HCT116 (cell line): ENCODE results near the gene PBX1. TPM values are rescaled to one million over a fixed set of nuclear protein-coding genes. Genes with fewer than 3 reads are reported as not detected.

Source experiments
- ATAC-seq: fragments of 200-7000 bp; cut with Tn5 transposase; 2 replicates; pipeline ENCODE4 v1.9.1; 2020; ENCODE audit warnings: mild to moderate bottlenecking, moderate library complexity
- BruUV-seq: library from RNA; stranded (reverse); fragments of 400-500 nt; replicated peaks from 2 replicates; lab custom pipeline; 2021; lab: Mats Ljungman, UMichigan
- CTCF ChIA-PET: fragments of 300-600 bp; sonication (Branson Sonifier 250); formaldehyde crosslinking; loops from one replicate; lab custom pipeline; 2021; ENCODE audit warnings: antibody characterized with exemption; lab: Charles Lee
- POLR2A ChIA-PET: fragments of 300-600, 350-600 bp; sonication (Branson Sonifier 250); formaldehyde crosslinking; loops from one replicate; lab custom pipeline; 2021; ENCODE audit warnings: antibody characterized with exemption; lab: Charles Lee
- RAD21 ChIA-PET, 2 experiments: fragments of 300-600 bp; sonication (Branson Sonifier 250); formaldehyde crosslinking; loops; one replicate each; lab custom pipeline; 2023; ENCODE audit warnings: low total read pairs in 2 of 2; ENCODE audit not compliant: uncharacterized antibody in 2 of 2, unreplicated experiment in 2 of 2, low non-redundant PET in 1 of 2; lab: Charles Lee
- DNase-seq: peaks from one replicate; pipeline ENCODE4 v3.0.0-alpha.2; 2010; ENCODE audit warnings: low read depth, low spot score
- H2AFZ ChIP-seq: fragments of 200-600 bp; shearing (Covaris generic), sonication (generic); 2 replicates; pipeline ENCODE4 v1.6.1; 2017; ENCODE audit warnings: low read depth, mixed run types, mixed read lengths, antibody characterized with exemption, low read length; ENCODE audit not compliant: poor library complexity, severe bottlenecking
- H3K27ac ChIP-seq: 2 replicates; pipeline ENCODE4 v1.5.1; 2012; ENCODE audit warnings: low read depth, low read length
- H3K27me3 ChIP-seq: fragments of 200-600 bp; sonication (generic); 2 replicates; pipeline ENCODE4 v1.6.1; 2016; ENCODE audit warnings: mixed run types, low read length, mixed read lengths; ENCODE audit not compliant: insufficient read depth
- H3K36me3 ChIP-seq, 2 experiments: fragments of 200-500 bp in 1 of 2; fragments of 200-600 bp in 1 of 2; sonication (Bioruptor generic) in 1 of 2; sonication (generic) in 1 of 2; 2 replicates each; pipeline versions ENCODE4 v1.5.1 to v1.6.1; 2014 to 2016; ENCODE audit warnings: low read length in 2 of 2, inconsistent platforms in 1 of 2, mixed read lengths in 1 of 2, mixed run types in 1 of 2; ENCODE audit not compliant: insufficient read depth in 2 of 2, control insufficient read depth in 1 of 2
- H3K4me1 ChIP-seq, 2 experiments: fragments of 200-600 bp in 1 of 2; sonication (generic) in 1 of 2; 2 replicates each; pipeline versions ENCODE4 v1.5.1 to v1.6.1; 2012 to 2017; ENCODE audit warnings: low read length in 2 of 2, inconsistent platforms in 1 of 2, mild to moderate bottlenecking in 1 of 2, mixed read lengths in 1 of 2, mixed run types in 1 of 2, moderate library complexity in 1 of 2; ENCODE audit not compliant: insufficient read depth in 2 of 2, control insufficient read depth in 1 of 2
- H3K4me2 ChIP-seq: fragments of 200-600 bp; sonication (generic); 2 replicates; pipeline ENCODE4 v1.6.1; 2017; ENCODE audit warnings: mixed run types, low read length, mixed read lengths
- H3K4me3 ChIP-seq, 2 experiments: fragments of 200-600 bp in 1 of 2; sonication (generic) in 1 of 2; replicated peaks in 1 of 2; 2 replicates each; pipeline ENCODE4 v1.5.1; 2011 to 2016; ENCODE audit warnings: low read length in 2 of 2, control low read depth in 1 of 2, low read depth in 1 of 2, mild to moderate bottlenecking in 1 of 2, mixed read lengths in 1 of 2, mixed run types in 1 of 2
- H3K79me2 ChIP-seq: fragments of 200-600 bp; sonication (generic); 2 replicates; pipeline ENCODE4 v1.6.1; 2017; ENCODE audit warnings: mild to moderate bottlenecking, mixed run types, low read length, moderate library complexity, mixed read lengths; ENCODE audit not compliant: insufficient read depth
- H3K9ac ChIP-seq: fragments of 200-600 bp; sonication (generic); 2 replicates; pipeline ENCODE4 v1.6.1; 2016; ENCODE audit warnings: low read length, mixed read lengths
- H3K9me2 ChIP-seq: fragments of 200-600 bp; sonication (generic), shearing (Covaris generic); 2 replicates; pipeline ENCODE4 v1.6.1; 2017; ENCODE audit warnings: mixed run types, mild to moderate bottlenecking, moderate library complexity; ENCODE audit not compliant: insufficient read depth
- H3K9me3 ChIP-seq, 2 experiments: fragments of 200-500 bp in 1 of 2; fragments of 200-600 bp in 1 of 2; sonication (Bioruptor generic) in 1 of 2; sonication (generic) in 1 of 2; 2 replicates each; pipeline ENCODE4 v1.6.1; 2014 to 2017; ENCODE audit warnings: low read length in 2 of 2, mixed read lengths in 2 of 2, inconsistent platforms in 1 of 2, low read depth in 1 of 2, mild to moderate bottlenecking in 1 of 2, mixed run types in 1 of 2, moderate library complexity in 1 of 2; ENCODE audit not compliant: control insufficient read depth in 1 of 2, insufficient read depth in 1 of 2
- H4K20me1 ChIP-seq: fragments of 200-600 bp; sonication (generic), shearing (Covaris generic); 2 replicates; pipeline ENCODE4 v1.6.1; 2017; ENCODE audit warnings: mixed run types, mild to moderate bottlenecking, moderate library complexity; ENCODE audit not compliant: insufficient read depth
- CBX3 ChIP-seq: IDR thresholded peaks from 2 replicates; pipeline ENCODE4 v1.6.1; 2012; ENCODE audit warnings: low read depth
- EGR1 ChIP-seq: IDR thresholded peaks from 2 replicates; pipeline ENCODE4 v1.6.1; 2012; ENCODE audit warnings: low read depth
- ELF1 ChIP-seq: IDR thresholded peaks from 2 replicates; pipeline ENCODE4 v1.6.1; 2012; ENCODE audit warnings: low read depth, borderline replicate concordance
- EZH2phosphoT487 ChIP-seq: fragments of 200-600 bp; IDR thresholded peaks from 2 replicates; pipeline ENCODE4 v1.6.1; 2018; ENCODE audit warnings: antibody characterized with exemption, borderline replicate concordance
- FOSL1 ChIP-seq: IDR thresholded peaks from 2 replicates; pipeline ENCODE4 v1.6.1; 2012; ENCODE audit warnings: low read depth
- JUND ChIP-seq: IDR thresholded peaks from 2 replicates; pipeline ENCODE4 v1.6.1; 2012
- POLR2AphosphoS5 ChIP-seq: IDR thresholded peaks from 2 replicates; pipeline ENCODE4 v1.6.1; 2011; ENCODE audit warnings: mild to moderate bottlenecking, low read depth, low read length, moderate library complexity
- RAD21 ChIP-seq: IDR thresholded peaks from 2 replicates; pipeline ENCODE4 v1.6.1; 2012; ENCODE audit warnings: low read depth, mild to moderate bottlenecking
- REST ChIP-seq: IDR thresholded peaks from 2 replicates; pipeline ENCODE4 v1.6.1; 2012; ENCODE audit warnings: low read depth
- SIN3A ChIP-seq: IDR thresholded peaks from 2 replicates; pipeline ENCODE4 v1.6.1; 2012; ENCODE audit warnings: low read depth
- SP1 ChIP-seq: IDR thresholded peaks from 2 replicates; pipeline ENCODE4 v1.6.1; 2012; ENCODE audit warnings: low read depth
- SRF ChIP-seq: IDR thresholded peaks from 2 replicates; pipeline ENCODE4 v1.6.1; 2012; ENCODE audit warnings: low read depth
- TCF7L2 ChIP-seq: IDR thresholded peaks from 2 replicates; pipeline ENCODE4 v1.7.0; 2011; ENCODE audit warnings: borderline replicate concordance, inconsistent platforms; ENCODE audit not compliant: insufficient read depth, insufficient read length; ENCODE audit errors: extremely low read depth
- ZBTB33 ChIP-seq: IDR thresholded peaks from 2 replicates; pipeline ENCODE4 v1.6.1; 2011; ENCODE audit warnings: mild to moderate bottlenecking, low read length, moderate library complexity; ENCODE audit not compliant: insufficient replicate concordance; ENCODE audit errors: extremely low read depth
- ZFX ChIP-seq: fragments of 450-650 bp; IDR thresholded peaks from 2 replicates; pipeline ENCODE4 v1.6.1; 2017
- ZNF274 ChIP-seq: fragments of 200-500 bp; sonication (Bioruptor generic); IDR thresholded peaks from 2 replicates; pipeline ENCODE4 v1.6.1; 2014; ENCODE audit warnings: mild to moderate bottlenecking, low read depth, low read length, inconsistent platforms
- intact Hi-C: fragments of 100-400 bp; cut with micrococcal nuclease; formaldehyde crosslinking; loops from 2 replicates; pipeline ENCODE4 v1.10.0; 2022
- total RNA-seq: library from RNA; stranded (reverse); gene quantifications from one replicate; pipeline ENCODE4 v1.2.1, GENCODE V29; 2021; ENCODE audit not compliant: unreplicated experiment
- TF ChIP-seq, protein P1 (sequence below), 3 experiments: fragments of 200-600 bp in 1 of 3; sonication (generic) in 1 of 3; IDR thresholded peaks in 2 of 3; conservative IDR thresholded peaks in 1 of 3; 2 replicates each; pipeline ENCODE4 v1.5.1; 2012 to 2017; ENCODE audit warnings: low read depth in 2 of 3, low read length in 2 of 3, antibody characterized with exemption in 1 of 3, borderline replicate concordance in 1 of 3, control low read depth in 1 of 3, mild to moderate bottlenecking in 1 of 3, mixed read lengths in 1 of 3, mixed run types in 1 of 3, moderate library complexity in 1 of 3; ENCODE audit not compliant: insufficient read depth in 1 of 3
- TF ChIP-seq, protein P2 (sequence below): IDR thresholded peaks from 2 replicates; pipeline ENCODE4 v1.6.1; 2012

Gene PBX1
- total RNA-seq, 1 experiment from 2014 or later: 29.6 TPM

DNA sequence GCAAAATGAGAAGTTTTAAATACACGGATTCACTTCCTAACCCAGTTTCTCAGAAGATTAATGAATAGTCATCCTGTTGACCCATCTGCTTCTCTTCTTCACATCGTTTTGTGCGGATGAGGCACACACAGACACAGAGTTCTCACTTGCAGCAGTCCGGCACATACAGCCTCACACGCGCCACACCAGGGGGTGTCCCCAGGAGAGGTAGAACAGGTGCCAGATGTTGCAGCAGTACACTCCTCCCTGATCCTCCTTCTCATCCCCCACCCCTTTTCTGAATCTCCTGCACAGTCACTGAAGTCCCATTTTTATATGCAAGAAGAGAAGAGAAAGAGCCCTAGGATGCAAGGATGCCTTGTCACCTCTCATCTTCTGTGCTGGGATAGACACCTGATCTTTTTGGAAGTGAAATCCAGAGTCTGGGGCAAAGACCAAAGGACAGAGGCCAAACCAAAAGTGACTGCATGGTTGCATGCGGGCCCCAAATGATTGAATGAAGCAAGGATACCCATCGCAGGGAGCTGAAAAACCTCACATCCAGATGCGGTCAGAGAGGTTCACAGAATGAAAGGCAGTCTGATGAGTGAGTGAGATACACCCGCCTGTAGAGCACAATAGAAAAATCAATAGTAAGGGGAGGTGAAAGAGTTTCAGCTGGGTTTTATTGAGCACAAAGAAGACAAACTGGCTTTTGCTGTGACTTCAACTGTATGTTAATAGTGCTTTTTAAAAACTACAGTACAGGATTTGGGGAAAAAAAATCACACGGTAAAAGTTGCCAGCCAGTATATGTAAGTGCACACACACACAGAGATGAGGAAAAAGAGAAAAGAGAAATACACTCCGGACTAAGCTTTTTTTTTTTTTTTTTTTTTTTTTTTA lies 28.9 kb downstream of the PBX1 start:
- H3K4me1 ChIP-seq: peaks cover 7 to 15% of the 10 kb centered on the region in 2 experiments; a peak in 3 of 4 replicates
- DNase-seq (no peak), ATAC-seq (no peak)
- no TSS peak for BruUV-seq
- no peaks in the 10 kb centered on the region for H4K20me1 ChIP-seq
- H3K9ac ChIP-seq: no peak overlapping the region
- intact Hi-C loops: no loop called here
- no peak overlapping the region for H3K4me3 ChIP-seq
- H3K9me3 ChIP-seq: no peaks in the 10 kb centered on the region
- H3K27ac ChIP-seq: no peak overlapping the region
- ChIA-PET RAD21 (no interaction called here), POLR2A (no interaction called here), CTCF (no interaction called here)
- no peak overlapping the region for H2AFZ ChIP-seq
- H3K79me2 ChIP-seq: no peaks in the 10 kb centered on the region
- no peak for TF ChIP-seq ELF1
- TF ChIP-seq TCF7L2: no peak
- TF ChIP-seq ZBTB33: no peak
- no peak for TF ChIP-seq FOSL1
- TF ChIP-seq CBX3: no peak
- no peak for TF ChIP-seq EGR1
- TF ChIP-seq ZNF274: no peak
- no peak for TF ChIP-seq EZH2phosphoT487
- TF ChIP-seq SRF: no peak
- TF ChIP-seq ZFX: no peak
- TF ChIP-seq, protein P1, sequence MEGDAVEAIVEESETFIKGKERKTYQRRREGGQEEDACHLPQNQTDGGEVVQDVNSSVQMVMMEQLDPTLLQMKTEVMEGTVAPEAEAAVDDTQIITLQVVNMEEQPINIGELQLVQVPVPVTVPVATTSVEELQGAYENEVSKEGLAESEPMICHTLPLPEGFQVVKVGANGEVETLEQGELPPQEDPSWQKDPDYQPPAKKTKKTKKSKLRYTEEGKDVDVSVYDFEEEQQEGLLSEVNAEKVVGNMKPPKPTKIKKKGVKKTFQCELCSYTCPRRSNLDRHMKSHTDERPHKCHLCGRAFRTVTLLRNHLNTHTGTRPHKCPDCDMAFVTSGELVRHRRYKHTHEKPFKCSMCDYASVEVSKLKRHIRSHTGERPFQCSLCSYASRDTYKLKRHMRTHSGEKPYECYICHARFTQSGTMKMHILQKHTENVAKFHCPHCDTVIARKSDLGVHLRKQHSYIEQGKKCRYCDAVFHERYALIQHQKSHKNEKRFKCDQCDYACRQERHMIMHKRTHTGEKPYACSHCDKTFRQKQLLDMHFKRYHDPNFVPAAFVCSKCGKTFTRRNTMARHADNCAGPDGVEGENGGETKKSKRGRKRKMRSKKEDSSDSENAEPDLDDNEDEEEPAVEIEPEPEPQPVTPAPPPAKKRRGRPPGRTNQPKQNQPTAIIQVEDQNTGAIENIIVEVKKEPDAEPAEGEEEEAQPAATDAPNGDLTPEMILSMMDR (IDR thresholded peaks at IDR 0.05 in 2 of 3, conservative IDR thresholded peaks at IDR 0.05 in 1 of 3; ENCODE audit: borderline replicate concordance in 1 of 3, insufficient read depth in 1 of 3, low read depth in 2 of 3, low read length in 2 of 3): no peak
- TF ChIP-seq REST: no peak
- TF ChIP-seq, protein P2, sequence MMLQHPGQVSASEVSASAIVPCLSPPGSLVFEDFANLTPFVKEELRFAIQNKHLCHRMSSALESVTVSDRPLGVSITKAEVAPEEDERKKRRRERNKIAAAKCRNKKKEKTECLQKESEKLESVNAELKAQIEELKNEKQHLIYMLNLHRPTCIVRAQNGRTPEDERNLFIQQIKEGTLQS: no peak
- no peak for TF ChIP-seq POLR2AphosphoS5
- no peak for TF ChIP-seq SP1
- no peak for TF ChIP-seq JUND
- no peak for TF ChIP-seq RAD21
- TF ChIP-seq SIN3A: no peak
- no peaks in the 10 kb centered on the region for H3K36me3 ChIP-seq
- no peaks in the 10 kb centered on the region; the same call in 1 of the 2 replicates for H3K27me3 ChIP-seq
- H3K4me2 ChIP-seq: no peak overlapping the region
- H3K9me2 ChIP-seq: no peaks in the 10 kb centered on the region
